GM10248 (cell line): ENCODE data around the gene HELZ2.

Source experiments
- CTCF ChIA-PET: fragments of 300-600 bp; sonication (Branson Sonifier 250); formaldehyde crosslinking; extraction: SDS; loops from one replicate; lab custom pipeline; 2021; ENCODE audit warnings: antibody characterized with exemption; lab: Yijun Ruan, JAX
- POLR2A ChIA-PET: fragments of 350-650 bp; sonication (Branson Sonifier 250); formaldehyde crosslinking; extraction: SDS; loops from one replicate; lab custom pipeline; 2020; ENCODE audit warnings: antibody characterized with exemption; lab: Yijun Ruan, JAX
- DNase-seq: peaks from one replicate; pipeline ENCODE4 v3.0.0; 2012; ENCODE audit errors: extremely low spot score
- CTCF ChIP-seq: IDR thresholded peaks from 2 replicates; pipeline ENCODE4 v1.5.1; 2012; ENCODE audit warnings: mild to moderate bottlenecking, low read depth; ENCODE audit errors: extremely low read depth, missing control alignments, control extremely low read depth

The HELZ2 gene

GRCh38 chr20:63587256-63587655 is 13.2 kb upstream of the HELZ2 start:
- ChIA-PET CTCF (interaction anchor here (0.6 kb wide), 1 partner anchor 277 kb away, joined by 3 read pairs; no protein-coding TSS in a partner anchor), POLR2A (no interaction called here)
- no peak for TF ChIP-seq CTCF
- no peak for DNase-seq

GRCh38 chr20:63586797-63587196 is 12.8 kb upstream of the HELZ2 start:
- TF ChIP-seq CTCF = no peak
- CTCF ChIA-PET = interaction anchor here (0.6 kb wide), 1 partner anchor 277 kb away, joined by 3 read pairs; no protein-coding TSS in a partner anchor
- DNase-seq = no peak
- POLR2A ChIA-PET = interaction anchor here (0.6 kb wide), 1 partner anchor 41 kb away, joined by 5 read pairs; no protein-coding TSS in a partner anchor

- no peak for TF ChIP-seq CTCF
- no peak for DNase-seq
- ChIA-PET CTCF (no interaction called here), POLR2A (interaction anchor here (0.6 kb wide), 1 partner anchor 42 kb away, joined by 5 read pairs; no protein-coding TSS in a partner anchor)
Observed at GRCh38 chr20:63585616-63586565, 11.9 kb upstream of the HELZ2 start.

GRCh38 chr20:63582382-63583063 is 8.5 kb upstream of the HELZ2 start:
- POLR2A ChIA-PET = no interaction called here
- CTCF ChIA-PET = interaction anchor here (1.0 to 1.2 kb wide), 2 partner anchors 60 to 293 kb away, joined by 3 read pairs; no protein-coding TSS in a partner anchor
- DNase-seq = no peak
- no peak for TF ChIP-seq CTCF

GRCh38 chr20:63580796-63581461 is 6.9 kb upstream of the HELZ2 start:
- ChIA-PET CTCF (interaction anchor here (0.6 to 1.8 kb wide), 7 partner anchors 13 to 284 kb away, joined by 3 to 7 read pairs (median 4); partner anchors contain the start of genes PTK6 and TPD52L2), POLR2A (interaction anchor here (0.9 kb wide), 1 partner anchor 18 kb away, joined by 4 read pairs; no protein-coding TSS in a partner anchor)
- DNase-seq = peak; percentile 81
- peak; percentile 57 for TF ChIP-seq CTCF
